Epidermal melanocyte (primary cell): ENCODE results near the gene VPS8.

Source experiments
- DNase-seq: peaks from one replicate; pipeline ENCODE4 v3.0.0; 2011; ENCODE audit warnings: low spot score; ENCODE audit not compliant: insufficient read length

VPS8 gene

GRCh38 chr3:184784731-184785500 lies 27.1 kb upstream of the VPS8 start:
- DNase-seq: no peak

- no peak for DNase-seq
Measured at GRCh38 chr3:184785890-184786279, 26.1 kb upstream of the VPS8 start.

- peak; percentile 62 for DNase-seq
Measured at GRCh38 chr3:184786280-184786941, 25.6 kb upstream of the VPS8 start.

- DNase-seq: no peak
Measured at GRCh38 chr3:184788751-184789150, 23.2 kb upstream of the VPS8 start.

- DNase-seq: no peak
Measured at GRCh38 chr3:184789314-184789998, 22.5 kb upstream of the VPS8 start.

GRCh38 chr3:184791171-184791570 lies 20.8 kb upstream of the VPS8 start:
- no peak for DNase-seq

- DNase-seq: no peak
Measured at GRCh38 chr3:184795522-184796190, 16.3 kb upstream of the VPS8 start.

GRCh38 chr3:184796551-184796950 lies 15.4 kb upstream of the VPS8 start:
- no peak for DNase-seq

GRCh38 chr3:184796954-184797353 lies 15.0 kb upstream of the VPS8 start:
- no peak for DNase-seq

- DNase-seq: no peak
Measured at GRCh38 chr3:184798120-184798519, 13.8 kb upstream of the VPS8 start.

- no peak for DNase-seq
Measured at GRCh38 chr3:184800349-184800930, 11.5 kb upstream of the VPS8 start.

- no peak for DNase-seq
Measured at GRCh38 chr3:184801241-184801785, 10.7 kb upstream of the VPS8 start.

- DNase-seq: no peak
Measured at GRCh38 chr3:184802150-184802549, 9.8 kb upstream of the VPS8 start.

GRCh38 chr3:184804801-184805200 lies 7.2 kb upstream of the VPS8 start:
- DNase-seq: no peak

- DNase-seq: no peak
Measured at GRCh38 chr3:184805351-184806038, 6.5 kb upstream of the VPS8 start.

- no peak for DNase-seq
Measured at GRCh38 chr3:184806567-184807271, 5.2 kb upstream of the VPS8 start.

GRCh38 chr3:184807549-184807948 lies 4.4 kb upstream of the VPS8 start:
- DNase-seq: no peak

- DNase-seq: no peak
Measured at GRCh38 chr3:184808021-184808420, 3.9 kb upstream of the VPS8 start.

GRCh38 chr3:184810146-184810545 lies 1.8 kb upstream of the VPS8 start:
- no peak for DNase-seq

- DNase-seq: no peak
Measured at GRCh38 chr3:184811034-184811433, 932 bp upstream of the VPS8 start.
